HUES64 (cell line): Measurements from ENCODE around the gene NRL.

Experiments
- H3K27ac ChIP-seq: 2 replicates; pipeline ENCODE4 v1.7.0; 2013; ENCODE audit warnings: low read depth, low read length, inconsistent platforms
- H3K27me3 ChIP-seq: 2 replicates; pipeline ENCODE4 v1.6.1; 2013; ENCODE audit warnings: mild to moderate bottlenecking, low read length; ENCODE audit not compliant: insufficient read depth
- H3K36me3 ChIP-seq: 2 replicates; pipeline ENCODE4 v1.6.1; 2013; ENCODE audit warnings: mild to moderate bottlenecking, low read length; ENCODE audit not compliant: insufficient read depth
- H3K4me1 ChIP-seq: 2 replicates; pipeline ENCODE4 v1.6.1; 2013; ENCODE audit warnings: mild to moderate bottlenecking, low read length, moderate library complexity; ENCODE audit not compliant: insufficient read depth
- H3K4me3 ChIP-seq: 2 replicates; pipeline ENCODE4 v1.5.1; 2013; ENCODE audit warnings: mild to moderate bottlenecking, low read length, moderate library complexity
- H3K9ac ChIP-seq: 2 replicates; pipeline ENCODE4 v1.6.1; 2013; ENCODE audit warnings: mild to moderate bottlenecking, low read depth, low read length
- H3K9me3 ChIP-seq: 2 replicates; pipeline ENCODE4 v1.6.1; 2013; ENCODE audit warnings: low read depth, low read length; ENCODE audit not compliant: insufficient read depth
- WGBS: fragments of 150-250, 120-280 bp; methylation state at CpG from one replicate; pipeline ENCODE4 v1.1.7; 2013; ENCODE audit warnings: missing lambda C conversion rate; 5-methylcytosine and 5-hydroxymethylcytosine counted together

Gene NRL

DNA sequence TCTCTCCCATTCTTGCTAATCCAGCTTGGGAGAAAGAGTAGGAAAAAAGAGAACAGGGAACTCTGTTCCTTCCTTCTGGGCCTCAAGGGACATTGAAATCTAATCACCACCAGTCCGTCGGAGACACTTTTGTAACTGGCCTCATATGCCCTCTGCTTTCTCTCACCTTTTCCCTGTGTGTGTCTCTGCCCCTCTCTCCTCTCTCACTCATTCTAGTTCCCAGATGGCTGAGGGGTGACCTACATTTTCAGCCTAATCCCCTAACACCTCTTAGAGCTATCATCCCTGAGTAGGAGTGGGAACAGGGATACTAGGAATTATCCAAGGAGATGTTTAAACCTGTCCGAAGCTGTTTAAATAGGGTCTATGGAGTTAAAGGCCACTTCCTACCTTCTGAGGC, 29.5 kb downstream of the NRL start:
- Histone ChIP-seq H3K36me3 (no peaks in the 10 kb centered on the region), H3K27me3 (peaks cover 42% of the 10 kb centered on the region), H3K9ac (no peak overlapping the region), H3K4me1 (peaks cover 11% of the 10 kb centered on the region), H3K9me3 (no peaks in the 10 kb centered on the region), H3K27ac (no peak overlapping the region), H3K4me3 (no peak overlapping the region)
- 88% methylated on average over 2 of the region's 3 CpGs for WGBS

GRCh38 chr14:24084440-24084839, 30.3 kb downstream of the NRL start:
- Histone ChIP-seq H3K27me3 (peaks cover 47% of the 10 kb centered on the region), H3K36me3 (no peaks in the 10 kb centered on the region), H3K4me3 (no peak overlapping the region), H3K4me1 (peaks cover 18% of the 10 kb centered on the region), H3K27ac (no peak overlapping the region), H3K9ac (no peak overlapping the region), H3K9me3 (no peaks in the 10 kb centered on the region)
- 89% methylated on average over 2 of the region's 2 CpGs for WGBS

DNA sequence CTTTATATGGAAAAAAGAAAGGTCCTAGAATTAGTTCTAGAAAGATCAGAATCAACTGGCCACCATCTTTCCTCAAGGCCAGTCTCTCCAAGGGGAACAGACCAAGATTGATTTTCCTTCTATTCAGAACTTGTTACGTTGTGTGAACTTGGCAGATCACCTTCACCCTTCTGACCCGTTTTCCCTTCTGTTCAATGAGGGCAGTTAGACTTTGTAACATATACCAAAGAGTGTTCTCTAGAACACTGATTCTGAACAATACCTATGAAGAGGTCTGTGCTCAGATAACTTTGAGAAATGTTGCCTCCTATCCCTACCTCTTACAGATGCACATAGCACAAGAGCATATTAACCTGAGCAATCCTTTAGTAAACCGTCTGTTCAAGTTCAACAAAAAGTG, 31.3 kb downstream of the NRL start:
- H3K4me3 ChIP-seq, result no peak overlapping the region
- peaks cover 47% of the 10 kb centered on the region for H3K27me3 ChIP-seq
- H3K36me3 ChIP-seq, result no peaks in the 10 kb centered on the region
- H3K4me1 ChIP-seq, result peaks cover 20% of the 10 kb centered on the region
- no peak overlapping the region for H3K9ac ChIP-seq
- no peaks in the 10 kb centered on the region for H3K9me3 ChIP-seq
- WGBS, result 90% methylated on average over 3 of the region's 3 CpGs
- no peak overlapping the region for H3K27ac ChIP-seq

DNA sequence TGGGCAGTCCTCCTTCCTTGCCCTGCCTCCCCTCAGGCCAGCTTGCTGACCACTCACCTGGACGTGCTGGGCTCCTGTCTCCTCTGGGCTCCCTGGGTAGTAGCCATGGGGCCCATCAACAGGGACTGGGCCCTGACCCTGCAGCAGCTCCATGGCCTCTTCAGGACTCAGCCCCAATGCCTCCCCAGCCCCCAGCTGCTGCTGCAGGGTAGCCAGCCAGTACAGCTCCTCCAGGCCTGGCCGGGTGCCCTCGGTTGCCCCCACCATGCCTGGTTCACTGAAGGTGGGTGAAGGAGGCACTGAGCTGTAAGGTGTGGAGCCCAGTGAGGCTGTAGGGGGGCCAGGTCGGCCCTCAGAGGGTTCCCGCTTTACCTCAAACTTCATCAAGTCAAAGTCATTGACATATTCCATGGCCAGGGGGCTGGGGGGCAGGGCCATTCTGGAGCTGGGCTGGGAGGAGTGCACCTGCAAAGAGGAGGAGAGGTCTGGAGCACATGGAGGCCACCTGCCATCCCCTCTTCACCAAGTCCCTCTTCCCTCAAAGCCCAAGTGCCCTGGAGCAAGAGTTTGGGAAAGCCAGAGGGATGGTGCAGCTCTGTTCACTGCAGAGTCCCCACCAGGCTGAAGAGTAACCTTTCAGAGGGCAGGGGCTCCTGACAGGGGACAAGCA, 32.2 kb downstream of the NRL start:
- Histone ChIP-seq H3K9ac (no peak overlapping the region), H3K4me3 (no peak overlapping the region), H3K4me1 (peaks cover 20% of the 10 kb centered on the region), H3K27me3 (peaks cover 47% of the 10 kb centered on the region), H3K27ac (no peak overlapping the region), H3K36me3 (no peaks in the 10 kb centered on the region), H3K9me3 (no peaks in the 10 kb centered on the region)
- WGBS, result 90% methylated on average over 5 of the region's 5 CpGs

DNA sequence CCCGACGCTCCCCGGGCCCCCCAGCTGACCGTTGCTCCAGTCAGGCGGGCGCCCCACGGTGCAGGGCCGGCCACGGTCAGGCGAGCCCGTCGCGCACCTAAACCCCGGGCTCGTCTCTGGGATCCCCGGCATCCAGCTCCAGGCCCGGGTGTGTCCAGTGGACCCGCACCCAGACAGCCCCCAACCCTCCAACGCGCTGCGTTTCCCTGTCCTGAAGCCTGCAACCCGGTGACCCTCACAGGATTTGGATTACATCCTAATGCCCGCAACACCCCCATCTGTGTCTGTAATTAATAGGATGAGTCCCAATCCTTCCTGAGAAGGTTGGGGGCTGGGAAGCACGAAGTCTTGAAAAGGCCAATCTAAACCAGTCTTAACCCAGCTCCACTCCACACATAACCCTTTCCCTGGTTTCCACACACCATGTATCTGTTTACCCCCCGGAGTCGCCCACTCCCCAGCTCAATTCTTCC, 33.0 kb downstream of the NRL start:
- WGBS, result 17% methylated on average over 26 of the region's 26 CpGs
- no peak overlapping the region for H3K27ac ChIP-seq

GRCh38 chr14:24080888-24081738, 33.6 kb downstream of the NRL start:
- peak overlapping the region; percentile 76 for H3K9ac ChIP-seq
- no peak overlapping the region; the same call in 1 of the 2 replicates for H3K27ac ChIP-seq
- no peaks in the 10 kb centered on the region for H3K9me3 ChIP-seq
- H3K4me1 ChIP-seq, result peaks cover 20% of the 10 kb centered on the region
- peak overlapping the region; percentile 81 for H3K4me3 ChIP-seq
- under 1% methylated on average over 73 of the region's 74 CpGs for WGBS
- H3K36me3 ChIP-seq, result no peaks in the 10 kb centered on the region
- peaks cover 47% of the 10 kb centered on the region for H3K27me3 ChIP-seq

More for the DNA sequence above, 33.0 kb downstream of the NRL start:
- Histone ChIP-seq H3K4me3 (peak overlapping the region; percentile 81), H3K36me3 (no peaks in the 10 kb centered on the region), H3K9ac (no peak overlapping the region), H3K4me1 (peaks cover 20% of the 10 kb centered on the region), H3K27me3 (peaks cover 47% of the 10 kb centered on the region), H3K9me3 (no peaks in the 10 kb centered on the region)

GRCh38 chr14:24080142-24080530, 34.6 kb downstream of the NRL start:
- H3K27me3 ChIP-seq, result peaks cover 47% of the 10 kb centered on the region
- no peaks in the 10 kb centered on the region for H3K9me3 ChIP-seq
- peaks cover 20% of the 10 kb centered on the region for H3K4me1 ChIP-seq
- no peak overlapping the region for H3K27ac ChIP-seq
- H3K9ac ChIP-seq, result no peak overlapping the region
- H3K4me3 ChIP-seq, result no peak overlapping the region
- 81% methylated on average over 6 of the region's 6 CpGs for WGBS
- no peaks in the 10 kb centered on the region for H3K36me3 ChIP-seq

GRCh38 chr14:24079491-24080141, 35.1 kb downstream of the NRL start:
- no peaks in the 10 kb centered on the region for H3K36me3 ChIP-seq
- H3K27me3 ChIP-seq, result peaks cover 47% of the 10 kb centered on the region
- H3K9me3 ChIP-seq, result no peaks in the 10 kb centered on the region
- H3K27ac ChIP-seq, result no peak overlapping the region
- 79% methylated on average over 9 of the region's 9 CpGs for WGBS
- H3K9ac ChIP-seq, result no peak overlapping the region
- peaks cover 20% of the 10 kb centered on the region for H3K4me1 ChIP-seq
- no peak overlapping the region for H3K4me3 ChIP-seq

DNA sequence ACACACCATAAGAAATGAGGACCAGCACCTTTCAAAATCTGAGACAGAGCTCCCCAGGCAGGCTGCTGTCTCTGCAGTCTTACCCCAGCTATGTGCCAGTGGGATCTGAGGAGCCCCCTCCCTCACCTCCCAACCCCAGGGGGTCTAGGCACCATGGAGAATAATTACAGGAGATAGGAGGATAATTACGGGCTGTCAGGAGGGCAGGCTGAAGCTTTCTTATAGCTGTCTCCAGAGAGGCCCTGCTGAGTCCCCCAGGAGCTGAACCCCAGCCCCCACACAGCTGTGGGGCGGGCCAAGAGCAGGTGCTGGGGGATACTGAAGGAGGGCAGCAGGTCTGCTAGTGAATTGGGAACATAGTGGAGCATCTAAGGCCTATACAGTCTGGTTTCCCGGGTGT, 36.6 kb downstream of the NRL start:
- Histone ChIP-seq H3K4me3 (no peak overlapping the region), H3K36me3 (no peaks in the 10 kb centered on the region), H3K9me3 (no peaks in the 10 kb centered on the region), H3K27ac (no peak overlapping the region), H3K4me1 (peaks cover 20% of the 10 kb centered on the region), H3K27me3 (peaks cover 34% of the 10 kb centered on the region), H3K9ac (no peak overlapping the region)
- 75% methylated on average over 3 of the region's 3 CpGs for WGBS

DNA sequence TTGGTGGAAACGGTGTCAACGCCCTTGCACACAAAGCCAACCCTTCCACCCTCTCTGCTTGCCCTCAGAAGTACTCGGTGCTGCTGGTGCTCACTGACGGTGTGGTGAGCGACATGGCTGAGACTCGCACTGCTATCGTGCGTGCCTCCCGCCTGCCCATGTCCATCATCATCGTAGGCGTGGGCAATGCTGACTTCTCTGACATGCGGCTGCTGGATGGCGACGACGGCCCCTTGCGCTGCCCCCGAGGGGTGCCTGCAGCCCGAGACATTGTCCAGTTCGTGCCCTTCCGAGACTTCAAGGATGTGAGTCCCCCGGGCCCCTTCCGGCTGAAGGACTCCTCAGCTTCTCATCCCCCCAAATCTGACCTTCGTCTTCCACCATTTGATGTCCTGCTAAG, 37.7 kb downstream of the NRL start:
- Histone ChIP-seq H3K27ac (no peak overlapping the region), H3K9me3 (no peaks in the 10 kb centered on the region), H3K36me3 (no peaks in the 10 kb centered on the region), H3K4me1 (peaks cover 20% of the 10 kb centered on the region), H3K4me3 (no peak overlapping the region), H3K9ac (no peak overlapping the region), H3K27me3 (peaks cover 24% of the 10 kb centered on the region)
- WGBS, result 94% methylated on average over 23 of the region's 23 CpGs

- H3K4me3 ChIP-seq, result no peak overlapping the region
- H3K9me3 ChIP-seq, result no peaks in the 10 kb centered on the region
- H3K9ac ChIP-seq, result no peak overlapping the region
- WGBS, result 86% methylated on average over 10 of the region's 10 CpGs
- H3K4me1 ChIP-seq, result peaks cover 16% of the 10 kb centered on the region
- H3K36me3 ChIP-seq, result no peaks in the 10 kb centered on the region
- no peak overlapping the region for H3K27ac ChIP-seq
- peaks cover 16% of the 10 kb centered on the region; the same call in 1 of the 2 replicates for H3K27me3 ChIP-seq
Observed at GRCh38 chr14:24076302-24076601, 38.5 kb downstream of the NRL start.
